AG10803 (cell line): ENCODE results near the gene DGKQ.
"Not testable (repeated sequence)": the region's sequence is repeated elsewhere in the genome, so short reads cannot be mapped to it uniquely, and the experiment has no call there.

Experiments used
- DNase-seq: peaks from one replicate; pipeline ENCODE4 v3.0.0; 2010; ENCODE audit warnings: low read depth
- H3K4me3 ChIP-seq: 2 replicates; pipeline ENCODE4 v1.5.1; 2011; ENCODE audit warnings: mild to moderate bottlenecking, low read length, control low read depth
- TF ChIP-seq, protein P1 (sequence below): conservative IDR thresholded peaks from 2 replicates; pipeline ENCODE4 v1.5.1; 2011; ENCODE audit warnings: mild to moderate bottlenecking, low read length, control low read depth, inconsistent platforms

The DGKQ gene

GRCh38 chr4:931194-931959 is 42.0 kb downstream of the DGKQ start:
- DNase-seq = peak; percentile 54
- TF ChIP-seq, protein P1, sequence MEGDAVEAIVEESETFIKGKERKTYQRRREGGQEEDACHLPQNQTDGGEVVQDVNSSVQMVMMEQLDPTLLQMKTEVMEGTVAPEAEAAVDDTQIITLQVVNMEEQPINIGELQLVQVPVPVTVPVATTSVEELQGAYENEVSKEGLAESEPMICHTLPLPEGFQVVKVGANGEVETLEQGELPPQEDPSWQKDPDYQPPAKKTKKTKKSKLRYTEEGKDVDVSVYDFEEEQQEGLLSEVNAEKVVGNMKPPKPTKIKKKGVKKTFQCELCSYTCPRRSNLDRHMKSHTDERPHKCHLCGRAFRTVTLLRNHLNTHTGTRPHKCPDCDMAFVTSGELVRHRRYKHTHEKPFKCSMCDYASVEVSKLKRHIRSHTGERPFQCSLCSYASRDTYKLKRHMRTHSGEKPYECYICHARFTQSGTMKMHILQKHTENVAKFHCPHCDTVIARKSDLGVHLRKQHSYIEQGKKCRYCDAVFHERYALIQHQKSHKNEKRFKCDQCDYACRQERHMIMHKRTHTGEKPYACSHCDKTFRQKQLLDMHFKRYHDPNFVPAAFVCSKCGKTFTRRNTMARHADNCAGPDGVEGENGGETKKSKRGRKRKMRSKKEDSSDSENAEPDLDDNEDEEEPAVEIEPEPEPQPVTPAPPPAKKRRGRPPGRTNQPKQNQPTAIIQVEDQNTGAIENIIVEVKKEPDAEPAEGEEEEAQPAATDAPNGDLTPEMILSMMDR = no peak
- H3K4me3 ChIP-seq = peak overlapping the region; percentile 94

GRCh38 chr4:930827-931193 is 42.6 kb downstream of the DGKQ start:
- DNase-seq = no peak
- TF ChIP-seq, protein P1 = no peak
- H3K4me3 ChIP-seq = peak overlapping the region; percentile 94

- TF ChIP-seq, protein P1 = no peak
- peak overlapping the region; percentile 94; the same call in 1 of the 2 replicates for H3K4me3 ChIP-seq
- DNase-seq = no peak
Observed at GRCh38 chr4:930028-930551, 43.3 kb downstream of the DGKQ start.

GRCh38 chr4:929096-929765 is 44.1 kb downstream of the DGKQ start:
- DNase-seq = no peak
- TF ChIP-seq, protein P1 = no peak
- no peak overlapping the region for H3K4me3 ChIP-seq

DNA sequence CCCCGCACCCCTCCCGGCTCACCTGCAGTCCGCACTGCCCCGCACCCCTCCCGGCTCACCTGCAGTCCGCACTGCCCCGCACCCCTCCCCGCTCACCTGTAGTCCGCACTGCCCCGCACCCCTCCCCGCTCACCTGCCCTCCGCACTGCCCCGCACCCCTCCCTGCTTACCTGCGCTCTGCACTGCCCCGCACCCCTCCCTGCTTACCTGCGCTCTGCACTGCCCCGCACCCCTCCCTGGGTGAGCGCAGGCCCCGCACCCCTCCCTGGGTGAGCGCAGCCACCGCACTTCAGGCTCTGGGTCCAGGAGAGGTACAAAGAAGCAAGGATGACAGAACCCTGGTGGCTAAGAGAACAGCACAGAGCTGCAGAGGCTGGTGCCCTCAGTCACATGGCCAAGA is 45.8 kb downstream of the DGKQ start:
- not testable (repeated sequence) for DNase-seq, H3K4me3 ChIP-seq

GRCh38 chr4:926538-926937 is 46.8 kb downstream of the DGKQ start:
- H3K4me3 ChIP-seq = no peak overlapping the region
- TF ChIP-seq, protein P1 = peak; percentile 49
- no peak for DNase-seq

- no peak overlapping the region for H3K4me3 ChIP-seq
- DNase-seq = no peak
- TF ChIP-seq, protein P1 = no peak
Observed at GRCh38 chr4:925771-926500, 47.4 kb downstream of the DGKQ start.
